GM15510 (cell line): Measurements from ENCODE around the gene CLIP2.

Source experiments
- POLR2A ChIP-seq: IDR thresholded peaks from 3 replicates; pipeline ENCODE4 v1.6.1; 2011; ENCODE audit warnings: borderline replicate concordance; ENCODE audit not compliant: insufficient read length; ENCODE audit errors: extremely low read depth

The CLIP2 gene

DNA sequence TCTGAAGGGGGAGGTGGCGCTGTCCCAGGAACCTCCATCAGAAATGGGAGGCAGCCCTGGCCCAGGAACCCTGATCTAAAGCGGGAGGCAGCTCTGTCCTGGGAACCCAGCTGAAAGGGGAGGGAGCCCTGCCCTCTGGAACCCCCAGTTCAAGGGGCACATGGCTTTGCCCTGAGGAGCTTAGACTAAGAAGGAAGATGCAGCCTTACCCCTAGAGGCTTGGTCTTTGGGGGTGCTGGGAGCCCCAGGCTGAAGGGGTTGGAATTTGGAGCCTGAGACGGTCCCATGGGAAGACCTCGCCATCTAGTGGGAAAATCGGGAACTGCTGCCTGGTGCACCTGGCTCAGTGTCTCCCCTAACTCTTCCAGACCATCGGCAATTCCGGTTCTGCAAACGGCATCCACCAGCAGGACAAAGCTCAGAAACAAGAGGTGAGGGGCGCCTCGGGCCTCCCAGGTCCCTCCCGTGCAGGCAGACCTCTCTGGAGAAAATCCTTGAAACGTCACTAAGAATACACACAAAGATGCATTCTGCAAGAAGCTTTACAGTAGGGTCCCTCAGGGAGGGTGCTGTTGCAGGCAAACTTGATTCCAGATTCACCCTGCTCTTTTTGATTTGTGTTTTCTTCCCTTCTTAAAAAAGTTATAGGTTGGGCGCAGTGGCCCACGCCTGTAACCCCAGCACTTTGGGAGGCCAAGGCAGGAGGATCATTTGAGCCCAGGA lies 112.1 kb downstream of the CLIP2 start:
- no peak for TF ChIP-seq POLR2A

DNA sequence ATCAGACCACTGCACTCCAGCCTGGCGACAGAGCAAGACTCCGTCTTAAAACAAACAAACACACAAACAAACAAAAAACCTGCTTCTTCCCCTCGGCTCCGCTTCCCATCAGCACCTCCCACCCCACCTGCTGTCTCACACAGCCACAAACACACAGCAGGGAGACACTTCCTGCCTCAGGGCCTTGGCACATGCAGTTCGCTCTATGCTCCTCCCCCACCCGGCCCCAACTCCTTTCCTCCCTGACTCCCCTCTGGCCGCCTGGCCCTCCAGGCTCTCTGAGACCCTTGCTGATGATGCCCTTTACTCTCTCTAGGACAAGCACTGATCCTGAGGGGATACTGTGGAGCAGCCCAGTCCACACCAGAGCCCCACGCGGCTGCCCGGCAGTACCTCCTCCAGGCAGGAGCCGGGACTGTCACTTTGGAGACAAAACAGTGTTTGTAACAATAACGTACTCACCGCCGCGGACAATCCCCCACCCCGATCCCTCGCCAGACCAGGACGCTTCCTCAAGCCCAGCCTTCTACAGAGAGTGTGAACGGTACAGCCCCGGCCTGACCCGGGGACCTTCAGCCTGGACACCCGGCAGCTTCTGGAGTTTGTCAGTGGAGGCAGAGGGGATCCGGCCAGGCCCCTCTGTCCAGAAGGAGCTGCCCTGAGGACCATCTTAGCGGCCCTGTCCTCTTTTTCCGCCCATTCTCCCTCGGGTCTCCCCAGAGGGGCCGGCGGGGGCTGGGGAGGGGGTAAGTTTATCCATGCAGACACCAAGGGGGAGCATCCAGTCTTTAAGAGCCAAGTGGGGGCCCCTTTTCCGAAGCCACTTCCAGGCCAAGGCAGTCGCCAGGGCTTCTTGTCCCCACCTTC lies 114.5 kb downstream of the CLIP2 start:
- no peak for TF ChIP-seq POLR2A

DNA sequence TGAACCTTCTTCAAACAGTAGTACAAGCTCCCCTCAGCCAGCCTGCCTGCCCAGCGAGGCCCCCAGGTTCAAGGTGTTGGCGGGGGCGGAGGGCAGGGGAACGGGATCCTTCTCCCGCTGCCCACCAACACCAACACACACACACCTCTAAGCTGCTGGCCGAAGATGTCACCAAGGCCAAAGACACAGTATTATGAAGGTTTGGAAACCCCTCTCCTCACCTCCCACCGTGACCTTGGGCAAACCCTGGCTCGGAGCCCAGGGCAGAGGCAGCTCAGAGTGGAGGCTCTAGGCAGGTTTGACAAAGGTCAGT lies 115.1 kb downstream of the CLIP2 start:
- no peak for TF ChIP-seq POLR2A

DNA sequence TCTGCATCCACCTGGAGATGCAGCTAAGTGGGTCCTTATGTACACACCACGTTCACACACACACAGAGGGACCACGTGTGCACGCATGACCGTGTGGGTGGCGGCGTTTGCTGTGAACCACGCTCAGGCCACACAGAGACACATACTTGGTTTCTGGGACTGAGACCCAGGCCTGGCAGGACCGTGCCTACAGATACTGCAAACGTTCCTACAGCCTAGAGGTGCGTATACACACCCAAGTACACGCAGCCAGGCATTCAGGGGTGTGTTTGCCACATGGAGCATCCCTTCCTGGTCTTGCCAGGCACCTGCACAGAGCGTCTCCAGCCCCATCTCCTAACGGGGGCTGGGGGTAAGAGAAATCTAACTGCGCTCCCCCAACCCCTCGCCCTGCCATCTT lies 115.5 kb downstream of the CLIP2 start:
- TF ChIP-seq POLR2A = no peak

DNA sequence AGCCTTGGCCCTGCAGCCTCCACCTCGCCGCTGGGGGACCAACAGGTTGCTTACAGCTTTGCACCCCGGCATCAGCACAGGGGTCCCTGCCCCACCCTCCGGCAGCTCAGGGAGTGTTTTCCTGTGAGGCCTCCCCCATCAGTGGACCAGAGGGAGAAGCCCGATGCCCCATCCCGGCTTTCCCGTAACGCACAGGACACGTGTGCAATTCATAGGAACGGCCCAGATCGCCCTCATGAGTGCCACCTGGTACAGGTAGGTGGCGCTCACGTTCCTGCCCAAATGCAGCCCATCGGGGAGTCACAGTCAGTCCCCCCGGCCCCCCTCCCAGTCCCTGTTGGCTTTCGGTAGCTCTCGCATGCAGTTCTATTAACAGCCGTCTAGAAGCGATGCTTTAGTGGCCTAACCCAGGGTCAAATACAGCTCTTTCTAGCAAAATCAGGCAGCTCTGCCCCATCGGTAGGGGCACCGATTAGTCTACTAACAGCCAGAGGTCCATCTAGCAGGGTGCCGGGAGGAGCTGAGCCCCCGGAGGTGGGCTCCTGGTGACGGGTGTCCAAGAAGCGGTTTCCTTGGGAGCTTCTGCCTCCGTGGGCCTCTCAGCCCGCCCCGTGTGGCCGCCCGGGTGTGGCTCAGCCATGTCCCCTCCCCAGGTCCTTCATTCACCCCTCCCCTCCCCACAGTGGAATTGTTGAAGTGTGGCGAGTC lies 116.1 kb downstream of the CLIP2 start:
- TF ChIP-seq POLR2A = no peak

DNA sequence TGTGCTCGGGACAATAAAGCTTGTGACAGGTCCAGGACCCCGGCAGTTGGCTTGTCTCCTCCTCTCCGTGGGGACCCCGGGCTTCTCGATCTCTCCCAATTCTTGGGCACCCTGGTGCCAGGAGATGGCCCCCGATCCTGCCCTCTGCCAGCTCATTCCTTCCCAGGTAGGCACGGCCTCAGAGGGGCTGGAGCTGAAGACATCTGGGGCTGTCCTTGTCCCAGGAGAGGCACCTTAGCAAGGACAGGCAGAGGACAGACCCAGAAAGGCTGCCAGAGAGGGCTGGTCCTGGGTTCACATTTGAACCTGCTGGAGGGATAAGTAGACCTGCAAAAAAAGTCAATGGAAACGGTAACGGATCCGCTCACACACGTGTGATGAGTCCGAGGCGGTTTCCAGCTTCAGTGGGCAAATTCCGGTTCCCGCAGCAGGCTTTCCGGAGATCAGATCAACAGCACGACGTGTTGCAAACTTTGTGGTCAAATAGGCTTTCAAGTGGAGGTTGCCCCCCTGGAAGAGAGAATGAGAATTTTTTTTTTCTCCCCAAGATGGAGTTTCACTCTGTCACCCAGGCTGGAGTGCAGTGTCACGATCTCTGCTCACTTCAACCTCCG lies 116.8 kb downstream of the CLIP2 start:
- TF ChIP-seq POLR2A = no peak

DNA sequence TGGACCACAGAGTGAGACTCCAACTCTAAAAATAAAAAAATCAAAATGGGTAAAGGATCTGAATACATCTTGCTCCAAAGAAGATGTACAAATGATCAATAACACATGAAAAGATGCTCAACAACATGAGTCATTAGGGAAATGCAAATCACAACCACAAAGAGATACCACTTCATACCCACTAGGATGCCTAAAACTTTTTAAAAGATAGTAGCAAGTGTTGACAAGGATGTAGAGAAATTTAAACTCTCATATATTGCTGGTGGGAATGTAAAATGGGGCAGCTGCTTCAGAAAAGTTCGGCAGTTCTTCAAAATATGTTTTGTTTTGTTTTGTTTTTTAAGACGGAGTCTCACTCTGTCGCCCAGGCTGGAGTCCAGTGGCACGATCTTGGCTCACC lies 118.8 kb downstream of the CLIP2 start:
- no peak for TF ChIP-seq POLR2A

DNA sequence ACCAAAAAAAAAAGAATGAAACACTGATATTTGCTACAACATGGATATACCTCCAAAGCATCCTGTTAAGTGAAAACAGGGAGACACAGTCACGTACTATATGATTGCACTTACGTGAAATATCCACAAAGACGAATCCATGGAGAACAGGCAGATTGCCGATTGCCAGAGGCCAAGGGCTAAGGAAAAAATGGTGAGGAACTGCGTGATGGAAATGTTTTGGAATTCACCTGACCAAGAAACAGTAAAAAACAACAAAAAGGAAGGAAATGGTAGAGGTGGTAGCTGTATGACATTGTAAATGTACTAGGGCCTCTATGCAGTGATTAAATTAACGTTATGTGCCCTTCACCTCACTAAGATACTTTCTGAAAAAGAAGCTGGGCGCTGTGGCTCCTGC lies 120.4 kb downstream of the CLIP2 start:
- TF ChIP-seq POLR2A = no peak

DNA sequence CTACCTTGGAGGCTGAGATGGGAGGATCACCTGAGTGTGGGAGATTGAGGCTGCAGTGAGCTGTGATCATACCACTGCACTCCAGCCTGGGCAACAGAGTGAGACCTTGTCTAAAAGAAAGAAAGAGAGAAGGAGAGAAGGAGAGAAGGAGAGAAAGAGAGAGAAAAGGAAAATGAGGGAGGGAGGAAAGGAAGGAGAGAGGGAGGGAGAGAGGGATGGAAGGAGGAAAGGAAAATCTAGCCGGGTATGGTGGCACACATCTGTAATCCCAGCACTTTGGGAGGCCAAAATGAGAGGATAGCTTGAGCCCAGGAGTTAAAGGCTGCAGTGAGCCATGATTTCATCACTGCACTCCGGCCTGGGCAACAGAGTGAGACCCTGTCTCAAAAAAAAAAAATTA lies 121.6 kb downstream of the CLIP2 start:
- no peak for TF ChIP-seq POLR2A

DNA sequence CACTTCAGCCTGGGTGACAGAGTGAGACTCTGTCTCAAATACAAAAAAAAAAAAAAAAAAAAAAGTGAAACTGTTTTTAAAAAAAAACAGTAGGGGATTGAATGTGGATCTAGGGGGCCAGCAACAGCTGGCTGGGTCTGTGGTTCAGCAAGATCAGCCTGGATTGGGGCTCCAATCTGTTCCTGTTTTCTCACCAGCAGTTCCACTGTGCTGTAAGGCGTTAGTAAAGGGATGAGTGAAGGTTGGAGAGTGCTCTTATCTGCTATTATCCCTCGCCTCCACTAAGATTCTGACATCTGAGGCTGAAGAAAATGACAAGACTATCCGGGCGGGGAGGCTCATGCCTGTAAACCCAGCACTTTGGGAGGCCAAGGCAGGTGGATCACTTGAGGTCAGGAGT lies 122.8 kb downstream of the CLIP2 start:
- no peak for TF ChIP-seq POLR2A

DNA sequence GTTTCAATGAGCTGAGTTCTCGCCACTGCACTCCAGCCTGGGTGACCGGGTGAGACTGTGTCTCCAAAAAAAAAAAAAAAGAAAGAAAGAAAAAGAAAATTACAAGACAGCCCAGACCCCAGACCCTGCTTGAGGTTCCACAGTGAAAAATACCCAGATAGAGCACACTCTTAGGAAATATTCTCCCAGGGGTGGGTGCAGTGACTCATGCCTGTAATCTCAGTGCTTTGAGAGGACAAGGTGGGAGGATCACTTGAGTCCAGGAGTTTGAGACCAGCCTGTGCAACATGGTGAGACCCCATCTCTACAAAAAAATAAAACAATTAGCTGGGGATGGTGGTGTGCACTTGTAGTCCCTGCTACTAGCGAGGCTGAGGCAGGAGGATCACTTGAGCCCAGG lies 123.4 kb downstream of the CLIP2 start:
- TF ChIP-seq POLR2A = no peak

DNA sequence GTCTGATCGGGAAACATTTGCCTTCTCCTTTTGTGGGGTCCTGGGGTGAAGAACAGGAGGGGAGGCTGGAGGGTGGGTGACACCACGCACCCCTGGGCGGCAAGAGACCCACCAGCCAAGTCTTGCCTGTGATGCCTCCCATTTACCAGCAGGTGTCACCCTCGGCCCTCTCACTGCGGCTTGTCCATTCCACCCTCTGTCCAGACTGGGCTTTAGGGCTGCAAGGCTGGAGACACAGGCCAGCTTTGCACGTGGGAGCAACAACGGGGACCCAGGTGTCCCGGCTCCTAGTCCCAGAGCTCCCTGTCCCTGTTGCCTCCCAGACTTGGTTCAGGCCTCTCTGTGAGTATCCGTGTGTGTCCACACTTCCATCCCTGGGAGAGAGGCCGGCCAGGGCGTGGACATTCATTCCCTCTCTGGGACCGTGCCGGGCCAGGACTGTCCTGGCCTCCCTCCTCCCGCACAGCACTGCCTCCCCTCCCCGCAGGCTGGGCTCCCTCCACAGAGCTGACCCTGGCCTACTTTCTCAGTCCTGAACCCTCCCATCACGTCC lies 128.3 kb downstream of the CLIP2 start:
- no peak for TF ChIP-seq POLR2A

DNA sequence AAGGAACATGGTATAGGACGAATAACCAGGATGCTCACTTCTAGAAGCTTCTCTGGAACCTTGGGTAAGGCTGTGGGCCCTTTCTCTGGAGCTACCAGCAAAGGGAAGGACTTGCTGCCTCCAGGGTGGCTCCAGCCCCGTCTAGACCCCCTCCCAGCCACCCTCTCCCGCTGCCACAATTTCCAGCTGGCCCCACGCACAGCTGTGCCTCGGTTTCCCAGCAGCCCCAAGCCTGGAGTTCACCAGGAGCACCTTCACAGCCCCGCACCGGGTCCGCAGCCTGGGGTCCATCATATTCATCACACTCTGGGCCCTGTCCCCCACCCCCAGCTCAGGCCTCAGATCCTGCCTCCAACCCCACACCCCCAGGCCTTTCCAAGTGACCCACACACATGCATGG lies 128.9 kb downstream of the CLIP2 start:
- no peak for TF ChIP-seq POLR2A

DNA sequence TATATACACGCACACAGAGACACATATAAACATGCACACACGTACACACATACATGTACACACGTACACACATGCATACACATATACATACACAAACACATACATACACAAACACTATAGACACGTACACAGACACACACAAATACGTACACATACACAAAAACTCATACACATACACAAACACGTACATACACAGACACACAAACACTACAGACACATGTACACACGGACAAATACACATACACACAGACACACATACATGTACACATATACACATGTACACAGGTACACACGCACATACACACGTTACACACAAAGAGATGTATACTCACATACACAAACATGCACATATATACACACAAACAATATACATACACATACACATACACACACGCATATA lies 129.3 kb downstream of the CLIP2 start:
- no peak for TF ChIP-seq POLR2A

DNA sequence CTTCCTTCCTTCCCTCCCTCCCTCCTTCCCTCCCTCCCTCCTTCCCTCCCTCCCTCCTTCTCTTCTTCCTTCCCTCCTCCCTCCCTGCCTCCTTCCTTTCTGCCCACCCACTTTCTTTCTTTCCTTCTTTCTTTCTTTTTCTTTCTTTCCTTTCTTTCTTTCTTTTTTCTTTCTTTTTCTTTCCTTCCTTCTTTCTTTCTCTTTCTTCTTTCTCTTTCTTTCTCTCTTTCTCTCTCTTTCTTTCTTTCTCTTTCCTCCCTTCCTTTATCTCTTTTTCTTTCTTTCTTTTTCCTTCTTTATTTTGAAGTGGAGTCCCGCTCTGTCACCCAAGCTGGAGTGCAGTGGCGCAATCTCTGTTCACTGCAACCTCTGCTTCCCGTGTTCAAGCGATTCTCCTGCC lies 130.8 kb downstream of the CLIP2 start:
- TF ChIP-seq POLR2A = no peak
